AG04449 (cell line): ENCODE data around the gene DCLRE1C.
"Not testable (repeated sequence)": the region's sequence is repeated elsewhere in the genome, so short reads cannot be mapped to it uniquely, and the experiment has no call there.

ENCODE experiments used
- CTCF ChIA-PET: fragments of 350-600 bp; formaldehyde crosslinking; extraction: SDS; loops from one replicate; lab custom pipeline; 2021; ENCODE audit warnings: antibody characterized with exemption; lab: Yijun Ruan, JAX
- POLR2A ChIA-PET: fragments of 400-600, 350-600 bp; formaldehyde crosslinking; extraction: SDS; loops from one replicate; lab custom pipeline; 2020; ENCODE audit warnings: antibody characterized with exemption, inconsistent platforms; lab: Yijun Ruan, JAX
- DNase-seq: peaks from one replicate; pipeline ENCODE4 v3.0.0-alpha.2; 2010; ENCODE audit warnings: low read depth, low spot score
- H3K4me3 ChIP-seq: 2 replicates; pipeline ENCODE4 v1.5.1; 2011; ENCODE audit warnings: low read depth, mild to moderate bottlenecking, control low read depth, low read length
- CTCF ChIP-seq: IDR thresholded peaks from one replicate; pipeline ENCODE4 v1.5.1; 2011; ENCODE audit warnings: mild to moderate bottlenecking, moderate library complexity, low read length, control low read depth, inconsistent platforms; ENCODE audit not compliant: insufficient read depth; ENCODE audit errors: missing control alignments

Gene DCLRE1C

GRCh38 chr10:14918964-14919363, 34.9 kb downstream of the DCLRE1C start:
- no peak overlapping the region for H3K4me3 ChIP-seq
- DNase-seq, result no peak
- TF ChIP-seq CTCF, result no peak
- POLR2A ChIA-PET, result no interaction called here
- CTCF ChIA-PET, result interaction anchor here (1.3 to 1.8 kb wide), 2 partner anchors 14 to 16 kb away, joined by 3 to 5 read pairs; no protein-coding TSS in a partner anchor

GRCh38 chr10:14917827-14918226, 36.1 kb downstream of the DCLRE1C start:
- POLR2A ChIA-PET, result no interaction called here
- no peak overlapping the region for H3K4me3 ChIP-seq
- CTCF ChIA-PET, result interaction anchor here (1.2 to 1.4 kb wide), 3 partner anchors 13 to 15 kb away, joined by 3 to 7 read pairs (median 6); no protein-coding TSS in a partner anchor
- no peak for DNase-seq
- TF ChIP-seq CTCF, result no peak

- POLR2A ChIA-PET, result no interaction called here
- DNase-seq, result no peak
- H3K4me3 ChIP-seq, result no peak overlapping the region
- no peak for TF ChIP-seq CTCF
- CTCF ChIA-PET, result no interaction called here
Measured at GRCh38 chr10:14916600-14916999, 37.3 kb downstream of the DCLRE1C start.

- no peak overlapping the region for H3K4me3 ChIP-seq
- ChIA-PET POLR2A (no interaction called here), CTCF (no interaction called here)
- no peak for TF ChIP-seq CTCF
- no peak for DNase-seq
Measured at GRCh38 chr10:14911801-14912200, 42.1 kb downstream of the DCLRE1C start.

GRCh38 chr10:14910953-14911352, 42.9 kb downstream of the DCLRE1C start:
- no peak for TF ChIP-seq CTCF
- no peak for DNase-seq
- CTCF ChIA-PET, result no interaction called here
- H3K4me3 ChIP-seq, result no peak overlapping the region
- POLR2A ChIA-PET, result no interaction called here

GRCh38 chr10:14909101-14909500, 44.8 kb downstream of the DCLRE1C start:
- ChIA-PET POLR2A (no interaction called here), CTCF (interaction anchor here (1.0 kb wide), 1 partner anchor 10 kb away, joined by 3 read pairs; no protein-coding TSS in a partner anchor)
- no peak for DNase-seq
- H3K4me3 ChIP-seq, result no peak overlapping the region
- TF ChIP-seq CTCF, result no peak

GRCh38 chr10:14907591-14907990, 46.3 kb downstream of the DCLRE1C start:
- CTCF ChIA-PET, result interaction anchor here (1.0 kb wide), 1 partner anchor 9 kb away, joined by 3 read pairs; no protein-coding TSS in a partner anchor
- POLR2A ChIA-PET, DNase-seq, H3K4me3 ChIP-seq: not testable (repeated sequence)
